HG03469 (cell line): ENCODE data around the gene ADAMTS15.
"Not testable (repeated sequence)": the region's sequence is repeated elsewhere in the genome, so short reads cannot be mapped to it uniquely, and the experiment has no call there.

Source experiments
- ATAC-seq: cut with Tn5 transposase; IDR thresholded peaks from one replicate; pipeline ENCODE4 v1.9.1; 2021; ENCODE audit warnings: mild to moderate bottlenecking, moderate library complexity, moderate number of reproducible peaks; ENCODE audit not compliant: unreplicated experiment

The ADAMTS15 gene

GRCh38 chr11:130434521-130435223 is 13.8 kb upstream of the ADAMTS15 start:
- peak; percentile 90 for ATAC-seq

DNA sequence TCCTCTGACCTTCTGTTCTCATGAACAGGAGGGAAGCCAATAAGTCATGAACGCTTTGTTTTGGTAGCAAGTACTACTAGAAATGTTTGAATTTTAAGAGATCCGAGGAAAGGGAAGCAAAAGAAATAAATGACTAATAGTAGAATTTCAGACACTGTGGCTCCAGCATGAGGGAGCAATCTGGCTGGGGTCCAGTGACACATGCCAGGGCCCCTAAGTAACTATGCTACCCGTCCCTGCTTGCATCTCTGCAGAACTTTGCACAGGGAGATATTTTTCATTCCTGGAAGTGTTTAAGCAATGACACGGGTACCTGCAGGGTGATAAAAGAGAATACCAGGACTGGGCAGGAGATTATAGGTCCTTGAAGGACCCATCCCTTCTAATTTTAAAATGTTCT is 12.8 kb upstream of the ADAMTS15 start:
- ATAC-seq = no peak

- no peak for ATAC-seq
Measured at GRCh38 chr11:130436171-130436570, 12.3 kb upstream of the ADAMTS15 start.

- no peak for ATAC-seq
Measured at GRCh38 chr11:130437848-130438247, 10.6 kb upstream of the ADAMTS15 start.

GRCh38 chr11:130438401-130439159 is 9.9 kb upstream of the ADAMTS15 start:
- not testable (repeated sequence) for ATAC-seq

DNA sequence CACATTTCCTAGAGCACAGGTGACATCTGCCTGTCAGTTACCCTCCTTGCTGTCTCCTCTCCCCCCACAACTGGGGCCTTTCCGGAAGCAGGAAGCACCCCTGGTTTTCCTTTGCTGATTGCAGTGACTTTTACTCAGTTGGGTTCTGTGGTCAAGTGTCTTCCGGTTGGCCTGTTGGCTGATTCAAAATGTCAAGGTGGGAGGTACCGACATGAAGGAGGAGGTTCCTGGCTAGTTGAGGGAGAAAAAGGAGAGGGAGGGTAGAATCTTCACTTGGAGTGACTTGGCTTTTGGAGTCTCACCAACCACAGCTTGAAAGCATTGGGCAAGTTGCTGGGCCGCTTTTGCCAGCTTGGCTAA is 9.3 kb upstream of the ADAMTS15 start:
- ATAC-seq = no peak

GRCh38 chr11:130439876-130440275 is 8.6 kb upstream of the ADAMTS15 start:
- ATAC-seq = no peak

DNA sequence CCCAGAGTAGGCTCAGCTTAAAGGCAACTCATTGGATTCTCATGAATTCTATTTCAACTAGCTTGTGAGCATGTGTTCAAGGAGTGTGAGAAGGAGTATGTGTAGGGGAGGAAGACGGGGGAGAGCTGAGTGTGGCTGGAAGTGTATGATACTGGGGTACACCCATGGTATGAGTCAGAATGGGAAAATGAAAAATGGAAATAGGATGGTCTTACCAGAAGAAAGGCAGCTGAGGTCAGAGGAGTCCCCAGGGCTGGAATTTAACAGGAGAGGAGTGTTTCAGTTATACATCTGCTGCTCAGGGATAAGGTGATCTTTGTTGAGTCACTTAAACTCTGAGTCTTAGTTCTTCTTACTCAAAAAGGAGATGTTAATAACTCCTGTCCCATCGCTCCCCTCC is 6.7 kb upstream of the ADAMTS15 start:
- ATAC-seq = no peak

DNA sequence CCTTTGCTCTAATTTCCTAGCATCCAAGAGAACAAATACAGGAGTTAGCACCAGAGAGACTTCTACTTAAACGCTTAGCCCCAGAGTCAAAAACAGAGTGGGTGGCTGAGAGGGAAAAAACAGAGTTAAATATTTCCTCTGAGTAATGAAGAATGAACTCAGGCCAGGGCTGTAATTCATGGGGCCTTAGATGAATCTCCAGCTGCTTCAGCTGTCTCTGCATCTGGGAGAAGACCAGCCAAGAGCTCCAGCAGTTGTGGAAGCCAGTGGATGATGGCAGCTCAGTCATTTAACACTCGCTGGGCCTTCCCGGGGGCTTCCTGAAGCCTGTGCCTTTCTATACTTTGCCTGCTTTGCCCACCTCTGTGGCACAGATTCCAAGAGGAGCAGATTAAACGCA is 5.7 kb upstream of the ADAMTS15 start:
- no peak for ATAC-seq

GRCh38 chr11:130445788-130446187 is 2.7 kb upstream of the ADAMTS15 start:
- no peak for ATAC-seq

DNA sequence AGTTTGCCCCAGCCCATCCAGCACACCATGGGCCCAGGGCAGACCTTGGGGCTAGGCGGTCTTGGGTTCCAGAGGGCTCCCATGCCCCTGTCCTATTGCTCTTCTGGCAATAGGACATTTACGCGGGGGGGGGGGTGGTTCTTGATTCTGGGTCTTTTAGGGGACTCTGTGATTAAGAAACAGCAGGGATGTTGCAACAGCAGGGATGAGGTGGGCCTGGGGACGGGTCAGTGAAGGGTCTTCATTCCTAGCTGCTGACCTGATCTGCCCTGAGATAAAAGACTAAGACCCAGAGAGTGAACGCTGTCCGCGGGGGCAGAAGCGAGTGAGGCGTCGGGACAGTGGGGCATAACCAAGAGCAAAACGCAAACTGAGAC is 418 bp upstream of the ADAMTS15 start:
- ATAC-seq = no peak

GRCh38 chr11:130449310-130449990 is 1.0 kb downstream of the ADAMTS15 start:
- no peak for ATAC-seq

- no peak for ATAC-seq
Measured at GRCh38 chr11:130449996-130450769, 1.7 kb downstream of the ADAMTS15 start.

DNA sequence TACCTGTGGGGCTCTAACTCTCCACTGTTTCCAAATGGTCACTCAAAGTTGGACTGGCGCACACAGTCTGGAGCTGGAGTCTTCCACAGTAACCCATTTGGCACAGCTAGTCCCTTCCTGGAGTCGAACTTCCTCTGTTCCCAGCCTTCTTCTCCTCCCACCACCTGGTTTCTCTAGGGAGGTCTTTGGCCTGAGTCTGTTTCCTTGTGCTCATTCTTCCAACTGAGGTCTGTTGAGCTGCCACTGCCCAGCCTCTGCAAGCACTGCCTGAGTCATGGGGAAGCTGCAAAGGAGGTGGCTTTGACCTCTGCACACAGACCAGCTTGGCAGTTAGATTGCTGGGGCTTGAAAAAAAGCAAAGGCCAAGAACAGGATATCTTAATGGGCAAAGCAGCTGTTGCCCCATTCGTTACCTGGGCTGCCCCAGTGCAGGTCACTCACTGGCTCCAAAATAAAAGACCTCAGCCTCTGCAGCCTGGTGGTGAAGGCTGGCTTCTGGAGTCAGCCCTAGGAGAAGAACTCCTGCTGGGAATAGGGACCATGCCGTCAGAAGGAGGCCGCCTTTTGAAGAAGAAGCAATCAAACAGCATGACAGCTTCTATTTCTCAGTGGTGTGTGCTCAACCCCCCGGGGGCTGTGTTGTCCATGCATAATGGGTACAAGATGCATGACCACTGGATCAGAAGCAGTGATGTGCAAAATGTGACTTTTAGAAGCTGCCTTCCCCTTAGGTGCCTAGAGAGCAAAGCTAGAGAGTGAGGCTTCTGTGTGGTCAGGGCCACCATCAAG is 3.0 kb downstream of the ADAMTS15 start:
- ATAC-seq = no peak

DNA sequence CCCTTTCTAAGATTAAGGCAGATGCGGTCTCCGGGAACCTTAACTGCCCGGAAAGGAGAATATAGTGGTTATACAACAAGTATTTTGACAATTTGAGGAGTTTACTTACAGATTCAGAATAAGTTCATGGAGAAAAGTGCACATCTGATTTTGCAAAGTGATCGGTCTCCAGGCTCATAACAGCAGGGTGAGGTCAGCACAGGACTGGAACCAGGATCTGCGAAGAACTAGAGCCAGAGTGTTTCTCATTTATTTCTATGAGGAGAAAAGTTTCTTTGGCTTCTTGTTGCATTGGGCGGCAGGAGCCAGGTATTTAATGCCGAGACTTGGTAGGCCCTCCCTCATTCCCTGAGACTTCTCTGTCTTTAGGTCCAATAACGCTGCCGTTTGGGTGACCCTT is 3.7 kb downstream of the ADAMTS15 start:
- no peak for ATAC-seq

DNA sequence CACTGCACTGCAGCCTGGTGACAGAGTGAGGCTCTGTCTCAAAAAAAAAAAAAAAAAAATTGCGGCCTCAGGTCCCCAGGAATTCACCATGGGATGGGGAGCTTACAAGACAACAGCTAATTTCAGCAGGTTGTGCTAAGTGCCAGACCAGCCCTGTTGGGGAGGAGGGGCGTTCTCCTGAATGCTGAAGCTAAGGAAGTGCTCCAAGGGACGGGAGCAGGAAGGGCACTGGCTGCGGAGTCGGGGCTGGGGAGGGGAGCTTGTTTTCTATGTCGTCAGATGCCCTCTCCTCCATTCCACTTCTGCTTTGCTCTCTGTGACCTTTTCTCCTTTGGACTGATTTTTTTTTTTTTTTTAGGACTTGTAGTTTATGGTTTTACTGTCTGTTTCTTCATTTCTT is 4.5 kb downstream of the ADAMTS15 start:
- no peak for ATAC-seq

GRCh38 chr11:130454491-130455252 is 6.2 kb downstream of the ADAMTS15 start:
- no peak for ATAC-seq

- ATAC-seq = no peak
Measured at GRCh38 chr11:130455483-130456127, 7.2 kb downstream of the ADAMTS15 start.

DNA sequence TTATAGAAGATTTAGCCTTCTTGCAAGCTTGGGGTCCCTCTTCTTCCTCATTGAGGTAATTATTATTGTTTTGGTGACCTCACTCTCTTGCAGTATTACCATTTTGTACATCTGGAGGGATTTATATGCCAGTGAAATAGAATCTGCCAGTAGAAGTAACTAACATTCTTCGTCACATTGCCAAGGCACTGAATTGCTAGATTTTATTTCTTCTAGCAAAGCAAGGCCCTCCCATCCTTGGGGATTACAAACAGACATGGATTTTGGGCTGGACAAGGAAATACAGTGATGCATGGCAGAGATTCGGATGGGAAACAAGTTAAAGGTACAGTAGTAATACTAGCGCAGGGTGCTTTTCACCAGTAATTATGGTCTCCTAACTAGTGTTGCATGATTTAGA is 7.8 kb downstream of the ADAMTS15 start:
- no peak for ATAC-seq
